Gastrocnemius medialis (tissue), 4 donors: ENCODE results near the gene SLC17A7.

Experiments used
- CTCF ChIP-seq, 5 experiments: fragments of 450-650 bp in 3 of 5; fragments of 200-600 bp in 2 of 5; sonication (generic) in 2 of 5; IDR thresholded peaks in 4 of 5; conservative IDR thresholded peaks in 1 of 5; 1 replicate in 4 of 5; 2 replicates in 1 of 5; pipeline ENCODE4 v1.5.1; 2016 to 2019; ENCODE audit warnings: antibody characterized with exemption in 5 of 5, mild to moderate bottlenecking in 3 of 5, moderate library complexity in 3 of 5
- POLR2A ChIP-seq, 2 donors: fragments of 450-650 bp; IDR thresholded peaks; one replicate each; pipeline ENCODE4 v1.6.1; 2017; ENCODE audit warnings: antibody characterized with exemption in 2 of 2, mild to moderate bottlenecking in 2 of 2, moderate library complexity in 2 of 2

DNA sequence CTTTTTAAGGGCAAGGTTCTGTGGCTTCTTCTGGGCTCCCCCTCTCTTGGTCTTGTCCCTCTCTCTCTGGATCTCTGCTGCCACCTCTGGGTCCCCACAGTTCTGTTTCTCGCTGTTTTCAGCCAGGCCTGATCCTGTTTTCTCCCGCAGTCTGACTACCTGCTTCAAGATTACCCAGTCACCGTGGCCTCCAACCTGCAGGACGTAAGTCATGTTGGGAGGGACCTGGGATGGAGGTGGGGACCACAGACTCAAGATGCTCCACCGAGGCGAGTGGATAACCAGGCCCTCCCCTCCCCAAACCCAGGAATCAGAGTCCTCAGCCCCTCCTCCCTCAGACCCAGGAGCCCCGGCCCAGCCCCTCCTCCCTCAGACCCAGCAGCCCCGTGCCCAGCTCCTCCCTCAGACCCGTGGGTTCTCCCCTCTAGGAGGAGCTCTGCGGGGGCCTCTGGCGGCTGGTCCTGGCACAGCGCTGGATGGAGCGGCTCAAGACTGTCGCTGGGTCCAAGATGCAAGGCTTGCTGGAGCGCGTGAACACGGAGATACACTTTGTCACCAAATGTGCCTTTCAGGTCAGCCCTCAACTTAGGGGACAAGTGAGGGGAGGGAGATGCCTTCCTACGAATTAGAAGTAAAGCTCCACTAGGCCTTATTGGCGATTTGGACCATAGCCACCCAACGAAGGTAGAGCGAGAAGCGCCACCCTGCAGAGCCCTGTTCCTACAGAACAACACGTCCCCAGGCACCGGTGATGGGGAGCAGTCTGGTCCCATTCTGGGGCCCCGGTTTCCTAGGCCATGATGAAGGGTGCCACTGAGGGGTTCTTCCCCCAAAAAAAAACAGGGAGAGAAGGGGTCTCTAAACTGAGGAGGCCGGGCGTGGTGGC, 34.9 kb upstream of the SLC17A7 start:
- TF ChIP-seq CTCF (IDR thresholded peaks at IDR 0.05 in 4 of 5, conservative IDR thresholded peaks at IDR 0.05 in 1 of 5) (no peak), POLR2A (IDR thresholded peaks at IDR 0.05) (no peak)
